H1 (cell line): ENCODE measurements around the gene CRACDL. TPM values are rescaled to one million over a fixed set of nuclear protein-coding genes. Genes with fewer than 3 reads are reported as not detected.

ENCODE experiments used
- CBX5 ChIP-seq: fragments of 300-800, 300-1000 bp; sonication (generic); IDR thresholded peaks from 2 replicates; pipeline ENCODE4 v1.7.1; 2016; ENCODE audit warnings: antibody characterized with exemption, low read length, low read depth
- CTBP2 ChIP-seq: IDR thresholded peaks from 2 replicates; pipeline ENCODE4 v1.7.0; 2011; ENCODE audit warnings: borderline replicate concordance, mild to moderate bottlenecking, moderate library complexity, mixed read lengths, low read length; ENCODE audit not compliant: insufficient read depth, insufficient read length
- JUND ChIP-seq: IDR thresholded peaks from 2 replicates; pipeline ENCODE4 v1.6.1; 2011; ENCODE audit warnings: mild to moderate bottlenecking, improper control_type of control experiment, low read length
- KDM1A ChIP-seq: fragments of 200-600, 300-600 bp; sonication (generic); IDR thresholded peaks from 2 replicates; pipeline ENCODE4 v1.7.1; 2016; ENCODE audit warnings: mild to moderate bottlenecking, low read length, borderline replicate concordance
- NRF1 ChIP-seq: IDR thresholded peaks from 2 replicates; pipeline ENCODE4 v1.6.1; 2011; ENCODE audit warnings: mild to moderate bottlenecking, low read depth, low read length, improper control_type of control experiment
- POLR2AphosphoS5 ChIP-seq: IDR thresholded peaks from 2 replicates; pipeline ENCODE4 v1.6.1; 2011; ENCODE audit warnings: low read depth, low read length
- TEAD4 ChIP-seq: IDR thresholded peaks from 2 replicates; pipeline ENCODE4 v1.6.1; 2012; ENCODE audit warnings: low read depth, low read length, inconsistent platforms, mixed read lengths
- ZNF274 ChIP-seq: IDR thresholded peaks from 2 replicates; pipeline ENCODE4 v1.7.0; 2012; ENCODE audit warnings: low read length, borderline replicate concordance; ENCODE audit errors: extremely low read depth
- polyA plus RNA-seq, 7 experiments: library from polyadenylated mRNA; depleted of rRNA in 3 of 7; stranded (reverse) in 5 of 7; unstranded in 2 of 7; fragments of >200 nt in 5 of 7; fragments of 200-250 nt in 2 of 7; gene quantifications; 1 replicate in 5 of 7; 2 replicates in 1 of 7; 4 replicates in 1 of 7; pipeline versions ENCODE4 v1.2.1 to v1.2.3, GENCODE V29; 2011 to 2013; ENCODE audit warnings: missing spikeins in 2 of 7, mixed read lengths in 2 of 7
- total RNA-seq: library from RNA; stranded (reverse); fragmentation: NEBNext Ultra II Directional; extraction: Animal tissue kit (Norgen Biotek cat#: 25700); gene quantifications from 2 replicates; pipeline ENCODE4 v1.2.1, GENCODE V29; 2021

Gene CRACDL
- total and polyA plus RNA-seq, 2 of the 8 experiments (the other 6 are each of a cell fraction or from before 2014, with no cell fraction given) = 0.07 to 0.38 TPM

- TF ChIP-seq NRF1 = no peak
- TF ChIP-seq POLR2AphosphoS5 = no peak
- TF ChIP-seq CTBP2 = no peak
- no peak for TF ChIP-seq TEAD4
- TF ChIP-seq ZNF274 = no peak
- TF ChIP-seq JUND = no peak
- TF ChIP-seq KDM1A = no peak
- TF ChIP-seq CBX5 = no peak
- TF ChIP-seq, all 59 proteins: peak for 0
Observed at GRCh38 chr2:98771721-98772524, 164.1 kb downstream of the CRACDL start (continued).
